Left cardiac atrium (tissue), 4 donors: Measurements from ENCODE around the gene PICALM. TPM values are rescaled to one million over a fixed set of nuclear protein-coding genes. Genes with fewer than 3 reads are reported as not detected.
A peak's percentile ranks its signal among the peaks of the same experiment; 100 is the strongest.

Experiments
- ATAC-seq, 2 donors: fragments of 200-7000 bp; cut with Tn5 transposase; one replicate each; pipeline ENCODE4 v1.9.1; 2020; ENCODE audit warnings: mild to moderate bottlenecking in 2 of 2, moderate library complexity in 2 of 2
- DNase-seq: peaks from one replicate; pipeline ENCODE4 v3.0.0-alpha.2; 2020
- intact Hi-C, 2 donors: fragments of 100-400 bp; cut with DNase I; formaldehyde crosslinking; loops; one replicate each; pipeline versions ENCODE4 v1.14.1 to v1.15.1; 2022 to 2023
- total RNA-seq, 2 donors: library from RNA; stranded (reverse); fragmentation: NEBNext Ultra II Directional; extraction: Animal tissue kit (Norgen Biotek cat#: 25700); gene quantifications; one replicate each; pipeline ENCODE4 v1.2.1, GENCODE V29; 2021
- donor health status: DM: no; HTN: yes; CAD: no.
- donor health status: DM: no; HTN: yes; CAD: no; lungs with severe emphysema.
- donor health status: DM: yes; HTN: yes; CAD: no.
- donor health status: Dilated cardiomyopathy.

Gene PICALM
- total RNA-seq, 2 donors from 2014 or later, result 148 to 260 TPM

DNA sequence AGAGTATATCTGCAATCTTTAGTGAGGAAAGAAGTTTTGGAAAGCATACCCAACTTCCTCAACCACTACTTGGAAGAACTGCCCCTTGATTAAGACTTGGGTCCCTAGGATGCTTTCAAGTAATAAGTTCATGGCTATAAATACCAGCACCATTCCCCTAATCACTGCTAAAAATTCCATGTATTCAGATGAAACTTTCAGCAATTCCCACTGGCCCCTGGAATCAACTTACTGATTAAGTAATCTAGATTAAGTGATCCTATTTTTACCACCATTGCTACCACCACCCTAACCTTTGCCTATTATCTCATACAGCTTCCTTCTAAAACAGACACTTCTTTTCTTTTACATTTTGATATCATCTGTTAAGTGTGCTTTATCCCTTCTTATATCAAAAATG lies 10.5 kb downstream of the PICALM start:
- intact Hi-C loops, result no loop called here
- no peak for DNase-seq
- ATAC-seq, result no peak

DNA sequence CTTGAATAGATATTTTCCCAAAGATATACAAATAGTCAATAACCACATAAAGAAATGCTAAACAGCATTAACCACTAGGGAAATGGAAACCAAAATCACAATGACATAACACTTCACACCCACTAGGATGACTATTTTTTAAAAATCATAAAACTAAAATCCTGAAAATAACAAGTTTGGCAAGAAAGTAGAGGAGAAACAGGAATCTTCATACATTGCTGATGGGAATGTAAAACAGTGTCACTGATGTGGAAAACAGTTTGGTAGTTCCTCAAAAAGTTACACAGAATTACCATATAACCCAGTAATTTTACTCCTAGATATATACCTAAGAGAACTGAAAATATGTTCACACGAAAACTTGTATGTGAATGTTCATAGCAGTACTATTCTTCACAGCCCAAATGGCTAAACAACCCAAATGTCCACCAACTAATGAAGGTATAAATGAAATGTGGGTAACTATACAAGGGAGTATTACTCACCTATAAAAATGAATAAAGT lies 12.5 kb downstream of the PICALM start:
- intact Hi-C loops, result no loop called here
- ATAC-seq, result no peak
- no peak for DNase-seq

DNA sequence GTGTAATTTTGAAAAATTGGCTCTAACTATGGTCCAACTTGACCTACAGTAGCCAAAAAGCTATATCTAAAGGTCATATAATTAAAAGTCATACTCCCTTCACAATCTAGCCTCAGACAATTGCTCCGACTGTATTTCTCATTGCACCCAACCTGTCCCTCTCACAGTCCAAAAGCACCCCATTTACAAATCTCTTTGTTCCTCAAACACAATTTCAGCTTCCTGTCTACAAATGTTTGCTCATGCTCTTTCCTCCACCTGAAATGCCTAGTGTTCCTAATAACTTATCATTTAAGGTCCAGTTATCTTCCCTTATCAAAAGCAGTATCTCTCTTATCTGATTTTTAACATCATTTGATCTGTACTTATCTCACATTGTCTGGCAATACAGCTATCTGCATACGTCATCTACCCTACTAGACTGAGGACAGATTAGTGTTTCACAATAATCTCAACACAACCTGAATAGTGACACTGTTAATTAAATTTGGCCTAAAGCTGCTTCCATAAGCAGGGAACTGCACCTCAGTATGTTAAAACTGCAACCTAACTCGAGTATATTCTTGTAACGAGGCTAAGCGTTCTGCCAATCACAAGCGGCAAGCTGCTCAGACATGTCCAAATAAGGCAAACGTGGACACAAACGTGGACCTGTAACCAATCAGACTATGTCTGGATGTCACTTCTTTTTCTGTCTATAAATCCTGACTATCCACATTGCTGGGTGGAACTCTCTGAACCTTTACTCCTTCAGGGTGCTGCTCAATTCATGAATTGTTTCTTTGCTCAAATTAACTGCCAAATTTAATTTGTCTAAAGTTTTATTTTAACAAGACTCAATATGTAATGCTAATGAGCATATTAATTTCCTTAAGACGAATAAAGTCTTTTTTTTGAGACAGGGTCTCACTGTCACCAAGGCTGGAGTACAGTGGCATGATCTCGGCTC lies 15.9 kb downstream of the PICALM start:
- DNase-seq (no peak), ATAC-seq (no peak)
- intact Hi-C loops, result no loop called here

DNA sequence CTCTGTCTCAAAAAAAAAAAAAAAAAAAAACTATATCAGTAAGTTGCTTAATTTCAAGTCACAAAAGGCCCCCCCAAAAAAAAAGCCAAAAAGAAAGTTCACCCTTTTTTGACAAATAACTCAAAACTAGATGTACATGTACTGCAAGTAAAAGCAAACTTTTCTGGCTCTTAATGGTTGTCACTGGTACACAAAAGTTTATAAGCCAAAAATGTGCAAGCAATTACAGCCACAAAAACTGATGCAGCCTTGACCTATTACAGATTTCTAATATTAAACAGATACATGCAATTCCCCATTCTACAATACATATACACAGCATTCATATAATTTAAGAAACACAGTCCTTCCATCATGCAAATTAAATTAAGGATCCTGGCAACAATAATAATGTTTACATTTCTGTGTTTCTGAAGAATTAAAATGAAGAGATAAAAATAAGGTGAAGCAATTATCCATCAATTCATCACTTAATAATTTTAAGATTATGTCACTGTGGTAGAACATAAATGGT lies 18.6 kb downstream of the PICALM start:
- DNase-seq, result no peak
- intact Hi-C loops, result no loop called here
- ATAC-seq, result no peak

DNA sequence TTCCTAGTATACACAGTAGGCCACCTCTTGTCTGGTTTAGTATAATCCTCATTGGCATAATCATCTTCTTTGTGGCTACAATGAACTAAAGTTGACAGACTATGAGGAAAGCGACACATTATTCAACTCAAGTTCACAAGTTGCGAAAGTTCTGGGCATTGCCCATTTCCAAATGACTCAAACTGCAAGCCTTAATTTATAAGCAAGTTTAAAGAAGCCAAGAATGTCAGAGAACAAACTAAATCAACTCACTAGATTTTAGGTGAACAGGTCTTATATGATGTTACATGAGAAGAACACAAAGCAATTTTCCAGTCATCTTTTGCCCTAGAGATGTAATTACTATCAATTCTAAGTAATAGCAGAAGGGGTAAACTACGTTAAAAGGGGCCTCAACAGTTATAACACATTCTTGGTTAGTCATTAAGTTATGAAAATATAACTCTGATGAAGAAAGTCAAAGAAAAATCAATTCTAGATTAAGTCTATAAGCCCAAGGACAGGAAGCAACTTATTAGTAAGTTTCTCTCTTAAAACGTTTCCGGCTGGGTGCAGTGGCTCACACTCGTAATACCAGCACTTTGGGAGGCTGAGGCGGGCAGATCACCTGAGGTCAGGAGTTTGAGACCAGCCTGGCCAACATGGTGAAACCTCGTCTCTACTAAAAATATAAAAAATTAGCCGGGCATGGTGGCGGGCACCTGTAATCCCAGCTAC lies 21.5 kb downstream of the PICALM start:
- intact Hi-C loops, result loop anchor here in 1 of 2 donors (5.0 kb wide), 1 partner anchor 150 kb away; no protein-coding TSS in a partner anchor
- peak; percentile 7 to 44 for ATAC-seq
- DNase-seq, result no peak

DNA sequence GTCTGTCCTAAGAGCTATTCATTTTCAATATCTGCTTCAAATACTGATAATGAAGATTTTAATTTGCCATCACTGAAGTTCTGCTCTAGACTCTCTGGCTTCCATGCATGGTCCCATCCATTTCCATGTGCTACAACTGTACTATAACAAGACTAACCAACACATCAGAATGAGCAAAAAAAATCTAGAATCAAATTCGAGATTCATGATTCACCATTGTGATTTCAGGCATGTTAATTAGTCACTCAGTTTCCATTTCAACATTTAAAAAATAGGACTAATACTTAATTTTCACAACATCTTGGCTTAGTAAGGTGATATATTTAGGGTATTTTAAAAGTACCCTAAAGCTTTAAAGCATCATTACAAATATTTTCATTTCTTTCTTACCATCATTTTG lies 22.8 kb downstream of the PICALM start:
- intact Hi-C loops, result loop anchor here in 1 of 2 donors (5.0 kb wide), 1 partner anchor 151 kb away; no protein-coding TSS in a partner anchor
- DNase-seq, result no peak
- no peak for ATAC-seq

DNA sequence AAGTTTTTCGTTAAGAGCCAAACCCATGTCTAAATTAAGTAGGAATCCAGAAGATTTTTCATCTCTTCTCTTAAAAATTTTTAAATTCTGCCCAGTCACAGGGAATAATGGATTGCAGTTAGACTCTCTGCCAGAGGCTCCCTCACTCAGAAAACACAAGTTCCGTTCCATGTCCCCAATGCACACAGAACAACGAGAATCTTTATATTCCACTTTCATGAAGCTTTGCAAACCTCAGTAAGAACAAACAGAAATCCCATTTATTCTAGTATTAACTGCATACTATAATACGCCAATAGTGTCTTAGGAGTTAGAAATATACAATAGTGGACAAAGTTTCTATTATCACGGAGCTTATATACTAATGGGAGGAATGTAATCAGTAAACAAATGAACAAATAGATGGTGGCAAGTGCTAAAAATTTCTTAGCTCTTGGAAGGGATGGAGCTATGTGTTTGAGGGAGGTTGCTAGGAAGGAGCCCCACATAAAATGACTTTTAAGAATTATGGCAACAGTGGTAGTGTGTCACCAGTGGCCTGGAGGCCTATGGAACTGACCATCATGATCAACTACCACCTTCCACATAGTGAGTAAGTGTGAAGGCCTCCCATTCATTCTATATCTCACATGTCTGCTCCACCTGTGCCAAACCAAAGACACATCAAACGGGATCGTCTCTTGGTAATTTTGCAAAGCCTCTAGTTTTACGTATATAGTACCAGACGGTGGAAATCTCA lies 24.9 kb downstream of the PICALM start:
- intact Hi-C loops, result loop anchor here in 1 of 2 donors (5.0 kb wide), 1 partner anchor 148 kb away; no protein-coding TSS in a partner anchor
- DNase-seq, result no peak
- ATAC-seq, result no peak

DNA sequence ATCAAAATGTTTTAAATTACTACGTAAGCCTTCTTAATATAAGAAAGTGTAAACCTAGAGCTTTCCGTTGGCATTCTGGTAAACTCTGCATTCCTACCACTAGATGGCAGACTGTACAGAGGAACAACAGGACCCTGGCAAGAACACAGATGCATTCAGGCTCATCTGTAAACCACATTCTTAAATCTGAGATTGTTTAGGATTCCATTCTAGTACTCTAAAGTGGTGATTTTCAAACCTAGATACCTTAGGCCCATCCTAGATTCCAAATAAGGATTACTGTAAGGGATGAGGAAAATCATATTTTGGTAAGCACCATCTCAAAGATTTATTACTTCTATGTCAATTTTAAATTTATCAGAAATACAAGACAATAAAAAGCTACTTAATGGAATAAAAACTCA lies 26.9 kb downstream of the PICALM start:
- intact Hi-C loops, result loop anchor here in 1 of 2 donors (5.0 kb wide), 1 partner anchor 150 kb away; no protein-coding TSS in a partner anchor
- DNase-seq (peak; percentile 34), ATAC-seq (peak; percentile 81 to 95)

DNA sequence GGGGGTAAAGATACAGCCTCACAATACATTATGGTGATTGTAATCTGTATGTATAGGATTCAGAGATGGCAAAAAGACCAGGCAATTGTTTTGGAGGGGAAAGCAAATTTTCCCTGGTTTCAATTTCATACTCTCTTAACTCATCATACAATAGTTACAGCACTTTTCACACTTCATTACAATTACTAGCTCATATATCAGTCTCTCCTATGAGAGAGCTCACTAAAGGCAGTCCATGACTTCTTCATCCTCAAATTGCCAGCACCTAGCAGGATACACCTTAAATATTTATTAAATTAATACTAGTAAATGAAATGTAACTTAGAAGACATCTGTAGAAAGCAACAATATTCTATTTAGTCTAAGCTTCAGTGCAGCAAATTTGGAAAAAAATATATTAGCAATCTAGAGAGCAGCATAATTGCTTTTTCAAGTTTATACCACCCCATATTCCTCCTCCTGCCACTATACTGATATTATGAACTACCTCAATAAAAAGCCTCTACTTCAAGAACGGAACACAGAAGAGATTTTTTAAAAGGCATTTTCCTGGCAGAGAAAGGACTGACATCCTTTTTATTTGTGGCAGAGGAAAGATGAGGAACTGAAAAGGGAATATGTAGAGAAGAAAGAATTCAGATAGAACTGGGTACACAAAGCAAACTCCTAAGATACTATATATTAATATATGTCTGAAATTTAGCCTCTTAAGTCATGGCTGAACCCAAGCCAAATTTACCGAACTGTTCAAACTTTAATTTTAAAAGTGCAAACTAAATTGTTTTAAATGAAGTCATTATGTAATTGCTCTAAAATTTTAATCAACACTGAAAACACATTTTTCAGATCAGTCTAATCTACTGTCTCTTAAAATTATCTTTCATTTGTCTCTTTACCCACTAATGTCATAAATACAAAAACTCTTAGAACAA lies 27.7 kb downstream of the PICALM start:
- DNase-seq (no peak), ATAC-seq (no peak)
- intact Hi-C loops, result loop anchor here in 1 of 2 donors (5.0 kb wide), 1 partner anchor 151 kb away; no protein-coding TSS in a partner anchor

DNA sequence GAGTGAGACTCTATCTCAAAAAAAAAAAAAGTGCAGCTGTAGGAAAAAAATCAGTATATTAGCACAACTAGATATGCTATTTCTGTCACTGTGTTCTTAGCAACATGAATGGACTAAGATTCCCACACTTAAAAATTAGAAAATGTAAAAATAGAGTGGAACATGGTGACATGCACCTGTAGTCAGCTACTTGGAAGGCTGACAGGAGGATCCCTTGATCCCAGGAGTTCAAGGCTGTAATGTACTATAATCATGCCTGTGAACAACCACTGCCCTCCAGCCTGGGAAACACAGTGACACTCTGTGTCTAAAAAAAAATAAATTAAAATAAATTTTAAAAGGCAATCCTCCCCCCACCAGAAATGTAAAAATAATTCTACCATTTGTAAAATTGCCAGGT lies 29.8 kb downstream of the PICALM start:
- ATAC-seq, result peak in 1 of 2 donors; percentile 14
- intact Hi-C loops, result no loop called here

DNA sequence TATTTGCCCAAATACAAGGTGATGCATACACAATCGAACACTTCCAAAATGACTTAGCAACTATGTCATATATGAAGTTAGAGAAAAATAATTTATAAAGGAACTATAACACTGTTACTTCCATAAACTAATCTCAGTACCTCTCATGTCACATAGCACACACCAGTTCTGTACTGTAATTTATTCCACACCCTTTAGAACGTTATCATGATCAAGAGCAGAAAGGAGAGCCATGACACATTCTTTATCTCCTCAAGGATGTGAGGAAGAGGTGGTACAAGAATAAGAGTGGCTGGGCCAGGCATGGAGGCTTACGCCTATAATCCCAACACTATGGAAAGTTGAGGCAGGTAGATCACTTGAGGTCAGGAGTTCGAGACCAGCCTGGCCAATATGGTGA lies 31.1 kb downstream of the PICALM start:
- ATAC-seq (no peak), DNase-seq (no peak)
- intact Hi-C loops, result no loop called here

More for the DNA sequence above, 29.8 kb downstream of the PICALM start:
- DNase-seq, result no peak

DNA sequence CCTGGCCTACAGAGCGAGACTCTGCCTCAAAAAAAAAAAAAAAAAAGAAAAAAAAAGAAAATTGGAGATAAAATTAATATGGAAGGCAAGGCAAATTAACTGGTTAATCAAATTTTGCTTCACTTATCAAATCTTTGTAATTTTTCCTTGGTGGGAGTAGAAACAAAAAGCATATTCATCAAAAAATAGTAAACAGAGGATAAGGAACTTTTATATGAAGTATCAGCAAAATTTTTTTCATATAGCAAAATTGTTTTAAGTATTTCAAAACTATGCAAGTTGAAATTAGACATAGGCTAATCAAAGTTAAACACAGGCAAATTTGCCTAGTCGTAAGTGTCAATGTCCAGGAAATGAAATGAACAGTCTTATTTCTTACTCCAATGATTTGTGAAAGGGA lies 33.0 kb downstream of the PICALM start:
- no peak for ATAC-seq
- intact Hi-C loops, result no loop called here
- DNase-seq, result no peak

DNA sequence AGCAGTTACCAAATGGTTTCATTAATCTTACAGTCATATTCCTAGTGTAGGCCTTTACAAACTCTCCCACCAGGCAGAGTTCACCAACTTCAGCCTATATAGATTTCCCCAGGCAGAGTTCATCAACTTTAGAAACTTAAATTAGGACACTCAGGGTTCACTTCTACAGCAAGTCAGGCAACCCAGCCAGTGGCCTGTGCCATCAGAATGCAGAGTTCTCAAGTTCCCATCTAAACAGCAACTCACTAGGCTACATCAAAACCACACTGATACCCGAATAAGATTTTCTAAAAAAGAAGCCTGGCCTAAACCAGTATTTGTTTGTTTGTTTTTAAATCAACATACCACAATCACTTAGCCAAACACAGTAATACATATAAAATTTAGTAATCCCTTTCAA lies 33.7 kb downstream of the PICALM start:
- intact Hi-C loops, result no loop called here
- ATAC-seq (no peak), DNase-seq (no peak)

DNA sequence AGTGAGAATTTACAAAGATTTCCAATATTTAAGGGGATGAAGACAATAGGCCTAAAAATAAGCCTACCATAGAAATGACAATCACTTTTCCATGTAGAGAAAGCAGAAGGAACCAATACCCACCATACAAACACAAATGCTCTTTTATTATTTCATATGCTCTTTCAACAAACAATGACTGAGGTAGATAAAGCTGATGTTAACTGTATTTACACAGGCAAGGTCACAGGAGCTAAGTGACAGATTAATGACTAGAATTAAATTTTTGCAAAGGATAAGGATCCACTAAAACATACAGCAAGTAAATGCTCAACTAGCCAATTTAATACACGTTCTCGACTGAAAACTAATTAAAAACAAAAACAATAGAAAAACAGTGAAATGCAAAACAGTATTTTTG lies 34.2 kb downstream of the PICALM start:
- DNase-seq (no peak), ATAC-seq (no peak)
- intact Hi-C loops, result no loop called here

DNA sequence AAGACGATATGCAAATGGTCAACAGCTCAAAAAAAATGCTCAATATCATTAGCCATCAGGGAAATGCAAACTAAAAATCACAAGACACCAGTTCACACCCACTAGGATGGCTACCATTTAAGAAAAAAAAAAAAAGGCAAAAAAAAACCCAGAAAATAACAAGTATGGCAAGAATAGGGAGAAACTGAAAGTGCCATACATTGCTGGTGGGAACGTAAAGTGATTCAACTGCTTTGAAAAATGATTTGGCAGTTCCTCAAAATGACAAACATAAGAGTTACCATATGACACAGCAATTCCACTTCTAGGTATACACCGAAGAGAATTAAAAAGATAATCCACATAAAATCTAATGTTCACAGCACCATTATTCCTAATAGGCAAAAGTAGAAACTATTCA lies 47.5 kb downstream of the PICALM start:
- intact Hi-C loops, result no loop called here
- DNase-seq (no peak), ATAC-seq (no peak)

DNA sequence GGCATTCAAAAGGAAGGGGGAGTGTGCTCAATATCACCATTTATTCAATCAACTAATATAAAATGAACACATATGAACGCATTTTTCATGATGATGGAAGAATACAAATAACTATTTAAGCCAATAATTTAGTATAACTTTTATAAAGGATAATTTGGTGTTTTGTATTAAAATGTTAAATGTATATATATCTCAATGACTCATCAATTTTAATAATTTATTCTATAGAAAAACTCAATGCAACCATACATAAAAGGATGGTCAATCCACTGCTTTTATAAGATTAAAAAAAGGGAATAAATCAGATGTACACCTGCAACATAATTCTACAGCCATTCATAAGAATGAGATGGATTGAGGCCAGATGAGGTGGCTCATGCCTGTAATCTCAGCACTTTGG lies 50.6 kb downstream of the PICALM start:
- DNase-seq, result no peak
- ATAC-seq, result no peak
- intact Hi-C loops, result no loop called here

DNA sequence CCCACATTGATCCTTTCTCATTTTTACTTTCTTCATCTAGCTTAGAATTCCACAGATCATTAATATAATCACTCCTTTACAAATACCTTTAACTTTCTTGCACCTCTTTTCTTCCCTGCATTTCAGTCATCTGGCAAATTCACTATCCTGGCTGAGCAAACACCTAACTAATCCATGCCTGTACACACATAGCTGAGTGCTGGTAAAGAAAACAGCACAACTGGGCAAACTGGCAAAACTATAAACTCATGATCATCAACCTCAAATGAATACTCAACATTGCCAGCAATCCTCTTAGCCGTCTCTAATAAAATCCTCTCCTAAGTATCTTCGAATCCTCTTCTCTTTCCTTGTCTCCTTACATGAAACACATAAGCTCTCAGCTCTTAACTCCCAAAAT lies 52.4 kb downstream of the PICALM start:
- DNase-seq, result no peak

DNA sequence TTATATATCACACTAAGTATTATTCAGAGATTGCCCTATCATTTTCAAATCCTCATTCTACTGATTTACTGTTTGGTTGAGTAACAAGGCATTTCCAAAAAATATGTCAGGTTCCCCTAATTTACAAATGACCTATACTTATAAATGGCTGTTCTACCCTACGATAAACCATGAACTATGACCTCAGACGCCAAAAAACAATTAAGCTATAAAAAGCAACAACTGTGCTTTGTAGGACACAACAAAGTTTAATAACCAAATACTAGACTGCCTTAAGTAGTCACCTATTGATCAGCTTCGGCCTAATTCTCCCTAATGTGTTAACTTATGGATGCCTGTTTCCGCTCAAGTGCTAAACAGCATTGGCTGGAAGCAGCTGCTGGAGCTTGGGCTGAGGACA lies 53.2 kb downstream of the PICALM start:
- DNase-seq (no peak), ATAC-seq (no peak)
- intact Hi-C loops, result no loop called here

More for the DNA sequence above, 52.4 kb downstream of the PICALM start:
- intact Hi-C loops, result no loop called here
- no peak for ATAC-seq
